ENCODE results near the gene PHAX.
"Not testable (repeated sequence)": the region's sequence is repeated elsewhere in the genome, so short reads cannot be mapped to it uniquely, and the experiment has no call there.

The PHAX gene

DNA sequence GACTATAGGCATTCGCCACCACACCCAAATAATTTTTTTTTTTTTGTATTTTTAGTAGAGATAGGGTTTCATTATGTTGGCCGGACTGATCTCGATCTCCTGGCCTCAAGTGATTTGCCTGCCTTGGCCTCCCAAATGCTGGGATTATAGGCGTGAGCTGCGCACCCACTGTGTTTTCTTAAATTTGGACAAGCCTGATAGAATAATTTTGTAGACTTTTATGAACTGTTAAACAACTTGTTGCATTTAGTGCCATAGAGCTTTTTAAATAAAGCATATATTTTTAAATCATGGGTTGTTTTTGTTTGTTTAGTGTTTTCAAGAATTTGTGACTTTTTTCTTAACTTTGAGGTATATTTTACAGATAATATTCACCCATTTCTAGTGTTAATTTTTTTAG is 4.8 kb downstream of the PHAX start:
- no peak for DNase-seq

DNA sequence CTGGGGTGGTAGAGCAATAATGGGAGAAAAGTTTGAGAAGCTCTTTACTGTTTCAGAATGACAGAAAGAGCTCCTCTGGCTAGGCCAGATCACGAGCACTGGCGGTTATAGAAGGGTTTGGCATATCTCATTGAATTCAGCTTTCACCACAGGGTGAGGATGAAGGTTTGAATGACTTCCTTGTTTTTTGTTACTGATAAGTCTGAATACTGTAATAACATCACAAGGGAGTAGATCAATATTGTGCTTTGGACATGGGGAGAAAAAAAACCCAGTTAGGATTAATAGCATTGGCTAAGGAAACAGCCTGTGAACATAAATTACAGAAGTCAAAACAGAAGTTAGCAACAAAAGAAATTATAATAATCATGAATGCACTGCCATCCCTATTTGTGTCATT is 9.4 kb downstream of the PHAX start:
- no peak for DNase-seq

DNA sequence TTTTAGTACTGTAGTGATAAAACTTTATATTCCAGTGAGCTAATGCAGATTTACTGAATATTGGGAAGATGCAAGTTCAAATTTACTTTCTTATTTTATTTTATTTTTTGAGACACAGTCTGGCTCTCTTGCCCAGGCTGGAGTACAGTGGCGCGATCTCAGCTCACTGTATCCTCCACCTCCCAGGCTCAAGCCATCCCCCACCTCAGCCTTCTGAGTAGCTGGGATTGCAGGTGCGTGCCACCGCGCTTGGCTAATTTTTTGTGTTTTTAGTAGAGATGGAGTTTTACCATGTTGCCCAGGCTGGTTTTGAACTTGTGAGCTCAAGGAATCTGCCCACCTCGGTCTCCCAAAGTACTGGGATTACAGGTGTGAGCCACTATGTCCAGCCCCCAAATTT is 9.9 kb downstream of the PHAX start:
- no peak for DNase-seq

DNA sequence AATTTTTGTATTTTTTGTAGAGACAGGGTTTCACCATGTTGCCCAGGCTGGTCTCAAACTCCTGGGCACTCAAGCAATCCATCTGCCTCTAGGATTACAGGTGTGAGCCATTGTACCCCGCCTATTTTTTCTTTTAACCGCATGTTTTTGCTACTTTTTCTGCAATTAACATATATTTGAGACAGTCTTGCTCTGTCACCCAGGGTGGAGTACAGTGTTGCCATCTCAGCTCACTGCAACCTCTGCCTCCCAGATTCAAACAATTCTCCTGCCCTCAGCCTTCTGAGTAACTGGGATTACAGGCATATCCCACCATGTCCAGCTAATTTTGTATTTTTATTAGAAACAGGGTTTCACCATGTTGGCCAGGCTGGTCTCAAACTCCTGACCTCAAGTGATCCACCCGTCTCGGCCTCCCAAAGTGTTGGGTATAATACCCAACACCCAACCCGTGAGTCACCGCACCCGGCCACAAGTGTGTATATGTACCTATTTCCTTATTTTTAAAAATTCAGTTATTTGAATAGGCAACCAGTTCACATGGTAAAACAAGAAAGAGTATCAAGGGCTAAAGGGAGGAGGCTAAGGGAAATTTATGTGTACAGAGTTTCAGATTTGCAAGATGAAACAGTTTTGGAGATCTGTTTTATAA is 13.3 kb downstream of the PHAX start:
- no peak for DNase-seq

DNA sequence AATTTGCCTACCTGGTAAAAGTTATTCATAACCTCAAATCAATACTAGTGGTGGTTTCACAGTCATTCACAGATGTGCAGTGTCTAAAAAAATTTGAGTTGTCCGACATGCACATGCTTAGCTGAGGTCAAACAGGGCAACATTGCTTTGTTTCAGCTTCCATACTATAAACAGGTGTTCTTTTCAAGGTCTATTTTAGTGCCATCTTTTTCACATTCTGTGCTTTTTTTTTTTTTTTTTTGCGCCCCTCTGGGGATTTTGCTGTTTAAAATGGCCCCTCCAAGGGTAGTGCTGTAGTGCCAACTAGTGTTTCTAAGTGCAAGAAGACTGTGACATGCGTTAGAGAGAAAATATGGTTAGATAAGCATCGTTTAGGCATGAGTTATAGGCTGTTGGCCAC is 14.5 kb downstream of the PHAX start:
- no peak for DNase-seq

DNA sequence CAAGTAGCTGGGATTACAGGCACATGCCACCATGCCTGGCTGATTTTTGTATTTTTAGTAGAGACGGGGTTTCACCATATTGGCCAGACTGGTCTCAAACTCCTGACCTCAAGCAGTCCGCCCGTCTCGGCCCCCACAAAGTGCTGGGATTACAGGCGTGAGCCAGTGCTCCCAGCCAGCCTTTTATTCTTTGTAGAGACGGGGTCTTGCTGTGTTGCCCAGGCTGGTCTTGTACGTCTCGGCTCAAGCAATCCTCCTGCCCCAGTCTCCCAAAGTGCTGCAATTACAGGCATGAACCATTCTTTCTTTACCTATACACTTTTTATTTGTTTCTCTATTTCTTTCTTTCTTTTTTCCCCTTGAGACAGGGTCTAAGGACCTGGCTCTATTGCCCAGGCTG is 16.9 kb downstream of the PHAX start:
- not testable (repeated sequence) for DNase-seq

DNA sequence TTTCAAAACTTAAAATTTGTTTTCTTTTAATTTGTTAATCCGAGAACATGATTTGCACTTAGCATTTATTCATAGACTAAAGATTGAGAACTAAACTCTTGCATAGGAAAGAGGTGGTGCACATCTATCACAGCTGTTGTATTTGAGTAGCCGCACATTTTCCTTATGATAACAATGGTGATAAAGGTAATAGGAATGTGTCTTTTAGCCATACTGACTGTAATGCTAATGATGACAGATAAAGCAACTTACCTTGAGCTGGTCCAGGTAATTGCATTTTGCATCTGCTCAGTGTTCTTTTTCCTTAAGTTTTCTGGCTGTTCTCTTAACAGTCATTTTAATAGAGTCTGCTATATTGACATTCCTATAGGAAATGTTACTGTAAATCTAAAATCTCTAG is 19.0 kb downstream of the PHAX start:
- no peak for DNase-seq

DNA sequence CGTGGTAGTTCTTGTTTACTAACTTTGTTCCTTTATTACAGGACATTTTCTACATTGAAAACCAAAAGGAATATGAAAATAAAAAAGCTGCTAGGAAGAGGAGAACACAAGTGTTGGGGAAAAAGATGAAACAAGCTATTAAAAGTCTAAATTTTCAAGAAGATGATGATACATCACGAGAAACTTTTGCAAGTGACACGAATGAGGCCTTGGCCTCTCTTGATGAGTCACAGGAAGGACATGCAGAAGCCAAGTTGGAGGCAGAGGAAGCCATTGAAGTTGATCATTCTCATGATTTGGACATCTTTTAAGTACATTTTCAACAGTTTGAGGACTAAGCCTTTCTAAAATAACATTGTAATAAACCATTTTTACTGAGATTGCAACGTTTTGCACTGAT is 23.8 kb downstream of the PHAX start:
- peak; percentile 21 for DNase-seq

DNA sequence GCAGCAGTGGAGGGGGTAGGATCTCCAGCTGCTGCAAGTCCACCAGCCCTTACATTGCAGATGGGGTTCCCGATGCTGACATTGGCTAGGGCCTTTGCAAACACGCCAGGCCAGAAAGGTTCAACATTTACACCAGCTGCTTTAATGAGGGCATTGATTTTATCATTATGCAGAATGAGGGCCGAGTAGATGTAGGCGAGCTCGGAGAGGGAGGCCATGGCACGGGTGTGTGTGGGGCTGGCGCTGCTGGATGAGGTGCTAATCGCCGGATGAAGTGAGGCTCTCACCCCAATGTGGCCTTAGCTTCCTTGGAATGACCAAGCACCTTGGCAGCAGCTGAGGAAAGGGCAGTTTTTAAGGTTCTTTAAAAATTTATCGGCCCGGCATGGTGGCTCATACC is 27.4 kb downstream of the PHAX start:
- no peak for DNase-seq

DNA sequence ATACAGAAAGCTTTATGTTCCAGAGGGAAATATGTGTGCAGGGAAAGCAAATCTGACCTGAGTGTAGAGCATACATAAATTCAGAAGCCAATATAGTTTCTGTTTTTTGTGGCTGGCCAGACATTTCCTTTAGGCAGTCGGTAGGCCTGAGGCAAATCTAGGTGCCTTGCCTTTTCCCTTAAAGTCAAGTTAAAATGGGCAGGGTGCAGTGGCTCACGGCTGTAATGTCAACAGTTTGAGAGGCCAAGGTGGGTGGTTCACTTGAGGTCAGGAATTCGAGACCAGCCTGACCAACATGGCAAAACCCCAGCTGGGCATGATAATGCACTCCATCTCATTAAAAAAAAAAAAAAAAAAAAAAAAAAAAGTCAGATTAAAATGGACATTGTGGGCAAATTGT is 31.2 kb downstream of the PHAX start:
- no peak for DNase-seq

DNA sequence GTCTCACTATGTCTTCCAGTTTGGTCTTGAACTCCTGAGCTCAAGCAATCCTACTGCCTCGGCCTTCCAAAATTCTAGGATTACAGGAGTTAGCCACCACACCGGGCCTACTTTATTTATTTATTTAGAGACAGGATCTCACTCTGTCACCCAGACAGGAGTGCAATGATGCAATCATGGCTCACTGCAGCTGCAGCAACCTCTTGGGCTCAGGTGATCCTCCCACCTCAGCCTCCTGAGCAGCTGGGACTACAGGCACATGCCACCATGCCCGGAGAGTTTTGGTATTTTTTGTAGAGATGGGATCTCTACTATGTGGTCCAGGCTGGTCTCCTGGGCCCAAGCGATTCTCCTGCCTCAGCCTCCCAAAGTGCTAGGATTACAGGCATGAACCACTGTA is 32.8 kb downstream of the PHAX start:
- no peak for DNase-seq

DNA sequence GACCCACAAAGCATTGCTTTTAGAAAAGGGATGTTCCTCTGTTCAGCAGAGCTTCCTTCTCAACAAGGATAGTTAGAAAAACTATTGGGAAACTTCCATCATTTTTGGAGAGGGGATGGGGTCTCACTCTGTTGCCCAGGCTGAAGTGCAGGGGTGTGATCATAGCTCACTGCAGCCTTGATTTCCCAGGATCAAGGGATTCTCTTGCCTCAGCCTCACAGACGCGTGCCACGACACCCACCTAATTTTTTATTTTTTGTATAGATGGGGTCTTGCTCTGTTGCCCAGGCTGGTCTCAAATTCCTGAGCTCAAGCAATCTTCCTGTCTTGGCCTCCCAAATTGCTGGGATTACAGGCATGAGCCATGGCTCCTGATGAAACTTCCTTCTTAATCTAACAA is 34.8 kb downstream of the PHAX start:
- DNase-seq = no peak

DNA sequence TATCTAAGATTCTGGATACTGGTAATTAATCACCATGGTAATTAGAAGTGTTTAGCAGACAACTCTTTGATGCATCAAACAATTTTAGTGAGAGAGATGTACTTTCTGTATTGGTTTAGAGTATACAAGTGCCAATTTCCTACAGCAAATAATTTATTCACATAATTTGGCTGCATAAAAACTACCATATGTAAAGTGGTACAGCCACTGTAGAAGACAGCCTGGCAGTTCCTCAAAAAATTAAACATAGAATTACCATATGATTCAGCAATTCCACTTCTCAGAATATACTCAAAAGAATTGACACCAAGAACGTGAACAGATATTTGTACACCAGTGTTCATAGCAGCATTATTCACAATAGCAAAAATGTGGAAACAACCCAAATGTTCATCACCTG is 36.2 kb downstream of the PHAX start:
- DNase-seq = no peak

DNA sequence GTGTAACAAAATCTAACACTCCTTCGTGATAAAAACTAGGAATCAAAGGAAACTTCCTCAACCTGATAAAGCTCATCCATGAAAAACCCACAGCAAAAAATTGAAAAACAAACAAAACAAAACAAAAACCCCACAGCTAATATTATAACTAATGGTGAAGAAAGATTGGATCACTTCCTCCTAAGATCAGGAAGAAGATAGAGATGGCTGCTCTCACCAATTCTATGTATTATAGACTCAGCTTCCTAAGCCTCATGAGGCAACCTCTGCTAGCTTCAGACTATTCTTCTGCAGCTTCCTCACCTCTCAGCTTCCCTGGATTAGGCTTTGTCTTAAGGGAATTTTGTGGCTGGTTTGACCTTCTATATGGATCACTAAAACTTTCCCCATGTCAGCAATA is 40.1 kb downstream of the PHAX start:
- no peak for DNase-seq

DNA sequence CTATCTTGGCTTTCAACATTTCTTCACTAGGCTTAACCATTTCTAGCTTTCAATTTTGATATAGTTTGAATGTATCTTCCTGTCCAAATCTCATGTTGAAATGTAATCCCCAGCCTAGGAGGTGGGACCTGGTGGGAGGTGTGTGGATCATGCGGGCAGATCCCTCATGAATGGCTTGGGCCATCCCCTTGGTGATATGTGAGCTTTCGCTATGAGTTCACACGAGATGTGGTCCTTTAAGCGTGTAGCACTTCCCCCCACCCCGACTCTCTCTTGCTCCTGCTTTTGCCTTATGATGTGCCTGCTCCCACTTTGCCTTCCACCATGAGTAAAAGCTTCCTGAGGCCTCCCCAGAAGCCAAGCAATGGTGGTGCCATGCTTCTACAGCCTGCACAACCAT is 40.6 kb downstream of the PHAX start:
- no peak for DNase-seq

DNA sequence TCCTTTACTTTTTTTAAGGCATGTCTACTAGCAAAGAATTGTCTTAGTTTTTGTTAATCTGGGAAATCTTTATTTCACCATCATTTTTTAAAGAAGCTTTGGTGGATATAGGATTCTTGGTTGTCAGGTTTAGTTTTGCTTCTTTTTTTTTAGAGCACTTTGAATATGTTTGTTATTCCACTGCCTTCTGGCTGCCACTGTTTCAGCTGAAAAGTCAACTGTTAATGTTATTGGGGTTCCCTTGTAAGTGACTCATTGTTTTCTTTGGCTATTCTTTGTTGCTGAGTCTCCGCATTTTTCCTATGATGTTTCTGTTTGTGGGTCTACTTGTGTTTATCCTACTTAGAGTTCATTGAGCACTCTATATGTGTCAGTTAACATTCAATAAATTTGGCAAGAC is 44.4 kb downstream of the PHAX start:
- DNase-seq = no peak

DNA sequence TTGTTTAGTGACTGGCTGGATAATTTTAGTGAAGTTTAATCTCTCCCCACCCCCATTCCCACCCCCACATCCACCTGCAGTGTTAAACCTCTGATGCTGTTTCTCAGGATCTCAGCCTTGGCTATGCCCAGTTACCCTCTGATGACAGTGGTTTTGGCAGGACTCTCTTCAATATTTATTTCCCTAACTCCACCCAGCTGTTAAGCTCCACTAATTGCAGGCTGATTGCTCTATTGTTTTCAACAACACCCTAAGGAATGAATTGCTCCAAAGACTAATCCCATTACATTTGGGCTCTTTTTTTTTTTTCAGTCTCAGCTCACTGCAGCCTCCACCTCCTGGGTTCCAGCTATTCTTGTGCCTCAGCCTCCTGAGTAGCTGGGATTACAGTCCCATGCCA is 46.3 kb downstream of the PHAX start:
- no peak for DNase-seq

DNA sequence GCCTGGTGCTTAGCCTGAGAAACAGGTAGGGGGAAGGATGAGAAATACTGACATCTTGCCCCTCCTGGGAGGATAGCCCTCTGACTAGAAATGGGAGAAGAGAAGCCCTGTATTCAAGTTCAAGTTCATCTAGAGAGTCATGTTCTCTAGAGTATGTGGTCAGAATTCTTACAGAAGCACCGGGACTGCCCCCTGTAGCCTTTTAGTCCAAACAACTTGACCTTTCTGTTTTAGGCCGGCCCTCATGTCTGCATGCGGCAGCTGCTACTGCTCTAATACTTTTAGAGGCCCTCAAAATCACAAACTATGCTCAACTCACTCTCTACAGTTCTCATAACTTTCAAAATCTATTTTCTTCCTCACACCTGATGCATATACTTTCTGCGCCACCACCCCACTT is 47.7 kb downstream of the PHAX start:
- DNase-seq = no peak

DNA sequence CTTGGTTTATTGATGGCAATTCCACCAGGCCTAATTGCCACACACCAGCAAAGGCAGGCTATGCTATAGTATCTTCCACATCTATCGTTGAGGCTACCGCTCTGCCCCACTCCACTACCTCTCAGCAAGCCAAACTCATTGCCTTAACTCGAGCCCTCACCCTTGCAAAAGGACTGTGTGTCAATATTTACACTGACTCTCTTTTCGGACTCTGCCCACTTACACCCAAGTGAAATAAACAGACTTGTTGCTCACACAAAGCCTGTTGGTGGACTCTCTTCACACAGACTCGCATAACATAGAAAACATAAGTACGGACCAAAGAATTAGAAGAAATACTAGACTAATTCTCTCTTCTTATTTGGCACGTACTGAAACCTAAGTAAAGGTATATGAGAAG is 48.3 kb downstream of the PHAX start:
- DNase-seq = not testable (repeated sequence)

DNA sequence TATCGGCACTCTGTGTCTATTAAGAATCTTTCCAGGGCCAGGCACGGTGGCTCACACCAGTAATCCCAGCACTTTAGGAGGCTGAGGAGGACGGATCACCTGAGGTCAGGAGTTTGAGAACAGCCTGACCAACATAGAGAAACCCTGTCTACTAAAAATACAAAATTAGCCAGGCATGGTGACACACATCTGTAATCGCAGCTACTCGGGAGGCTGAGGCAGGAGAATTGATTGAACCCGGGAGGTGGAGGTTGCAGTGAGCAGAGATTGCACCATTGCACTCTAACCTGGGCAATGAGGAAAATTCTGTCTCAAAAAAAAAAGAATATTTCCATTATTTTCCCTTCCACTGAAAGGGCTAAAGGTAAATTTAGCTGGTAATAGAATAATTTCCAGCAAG is 49.0 kb downstream of the PHAX start:
- DNase-seq = not testable (repeated sequence)

DNA sequence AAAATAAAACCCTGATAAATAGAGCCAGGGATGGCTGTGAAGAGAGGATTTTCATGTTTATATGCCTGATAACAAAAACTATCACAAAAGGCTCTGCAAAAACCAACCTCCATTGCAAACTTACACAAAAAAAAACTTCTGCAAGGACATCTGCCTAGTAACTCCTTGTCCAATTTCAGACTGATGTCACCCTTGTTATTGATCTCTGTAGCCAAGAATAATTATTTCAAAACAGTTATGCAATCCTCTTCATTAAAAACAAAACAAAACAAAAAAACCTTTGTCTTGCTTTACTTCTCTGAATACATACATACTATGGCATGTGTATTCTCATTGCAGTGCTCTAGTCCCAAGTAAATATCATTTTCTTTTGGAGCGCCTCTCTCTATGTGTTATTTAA is 49.7 kb downstream of the PHAX start:
- no peak for DNase-seq

DNA sequence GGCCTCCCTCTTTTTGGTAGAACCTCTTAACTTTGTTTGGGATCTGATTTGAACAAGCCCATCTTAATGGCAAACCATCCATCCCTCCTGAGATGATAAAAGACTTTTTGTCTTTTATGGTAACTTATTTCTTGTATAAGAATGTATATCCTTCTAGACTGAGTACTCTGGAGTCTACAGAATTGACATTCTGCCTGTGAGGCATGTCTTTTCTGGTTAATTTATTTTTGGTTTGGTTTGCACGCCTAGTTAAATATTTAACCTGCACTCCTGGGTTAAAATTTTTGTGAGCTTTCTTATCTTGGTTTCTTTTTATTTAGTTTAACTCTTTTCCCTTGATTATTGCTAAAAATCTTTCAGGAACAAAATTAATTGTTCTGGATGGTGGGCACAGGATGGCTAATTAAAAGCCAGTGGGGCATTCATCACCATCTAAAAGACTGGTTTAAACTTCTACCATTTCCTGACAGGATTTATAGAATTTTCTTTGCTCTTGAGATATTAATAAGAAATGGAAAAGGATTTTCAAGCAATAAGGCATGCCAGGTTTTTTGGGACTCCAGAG is 50.3 kb downstream of the PHAX start:
- no peak for DNase-seq

DNA sequence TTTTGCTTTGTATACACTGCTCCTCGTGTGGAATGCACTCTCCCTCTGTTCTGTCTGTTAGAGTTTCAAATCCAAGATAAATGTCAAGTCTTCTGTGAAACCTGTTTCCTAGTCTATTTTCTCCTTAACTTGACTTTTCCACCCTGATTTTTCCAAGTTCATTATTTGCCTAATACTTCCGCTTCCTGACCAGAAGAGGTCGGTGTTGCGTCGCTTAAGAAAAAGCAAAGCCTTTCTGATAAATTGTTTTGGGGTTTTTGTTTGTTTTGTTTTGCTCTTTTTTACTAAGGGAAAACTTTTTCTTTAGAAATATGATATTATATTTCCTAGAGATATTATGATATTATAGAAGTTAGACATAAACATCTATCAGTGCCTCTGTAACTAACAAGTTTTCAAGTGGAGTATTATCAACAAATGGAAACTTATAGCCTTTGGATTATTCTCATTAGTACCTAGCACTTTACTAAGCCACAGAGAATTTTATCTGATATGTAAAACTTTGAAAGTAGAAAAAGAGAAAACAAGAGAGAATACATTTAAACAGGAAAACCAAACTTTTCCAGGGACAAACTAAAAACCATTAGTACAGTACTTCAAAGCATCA is 55.8 kb downstream of the PHAX start:
- DNase-seq = peak; percentile 15

DNA sequence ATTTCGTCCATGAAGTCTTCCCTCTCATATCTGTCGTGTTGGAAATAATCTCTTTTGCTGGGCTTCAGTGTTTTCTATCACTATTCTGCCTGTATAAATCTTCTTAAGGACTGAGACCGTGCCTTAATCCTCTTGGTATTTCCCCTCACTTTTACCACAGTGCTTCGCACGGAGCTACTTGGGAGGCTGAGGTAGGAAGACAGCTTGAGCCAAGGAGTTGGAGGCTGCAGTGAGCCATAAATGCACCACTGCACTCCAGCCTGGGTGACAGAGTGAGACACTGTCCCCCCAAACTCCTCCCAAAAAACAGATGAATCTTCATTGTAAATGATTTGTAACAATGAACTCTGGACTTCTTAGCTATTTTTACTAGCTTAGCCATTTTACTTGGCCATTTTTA is 57.8 kb downstream of the PHAX start:
- DNase-seq = no peak

All from activated CD4-positive, alpha-beta T cell treated with anti-CD3 and anti-CD28 coated beads for 48 hours (primary cell).